SK-N-MC (cell line): Measurements from ENCODE around the gene PITPNC1.

Experiments used
- EZH2 ChIP-seq: fragments of 200-600 bp; sonication (generic); IDR thresholded peaks from one replicate; pipeline ENCODE4 v1.6.1; 2017; ENCODE audit warnings: antibody characterized with exemption
- FOXP2 ChIP-seq: optimal IDR thresholded peaks from 2 replicates; pipeline ENCODE3; 2011; ENCODE audit warnings: mild to moderate bottlenecking, moderate library complexity; ENCODE audit not compliant: insufficient read depth; ENCODE audit errors: extremely low read length, control extremely low read depth
- POLR2AphosphoS5 ChIP-seq: IDR thresholded peaks from 2 replicates; pipeline ENCODE4 v1.6.1; 2012; ENCODE audit warnings: mild to moderate bottlenecking, low read depth, low read length, borderline replicate concordance

DNA sequence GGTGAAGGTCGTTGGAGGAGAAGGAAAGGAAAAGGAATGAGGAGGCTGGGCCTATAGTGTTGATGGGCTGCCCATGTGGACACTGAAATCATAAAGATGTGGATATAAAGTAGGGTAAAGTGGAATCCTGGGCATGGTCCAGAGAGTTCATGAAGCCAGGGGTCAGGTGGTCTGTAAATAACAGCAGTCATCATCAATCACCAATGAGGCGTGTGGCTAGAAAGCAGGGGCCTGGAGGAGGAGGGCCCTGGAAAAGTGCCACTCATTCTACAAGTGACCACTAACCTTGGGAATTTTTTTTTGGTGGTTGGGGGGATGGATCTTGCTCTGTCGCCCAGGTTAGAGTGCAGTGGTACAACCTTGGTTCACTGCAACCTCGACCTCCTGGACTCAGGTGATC, 225.4 kb downstream of the PITPNC1 start:
- TF ChIP-seq EZH2 (no peak), POLR2AphosphoS5 (no peak), FOXP2 (no peak)
